ENCODE data around the gene UBA7.

DNA sequence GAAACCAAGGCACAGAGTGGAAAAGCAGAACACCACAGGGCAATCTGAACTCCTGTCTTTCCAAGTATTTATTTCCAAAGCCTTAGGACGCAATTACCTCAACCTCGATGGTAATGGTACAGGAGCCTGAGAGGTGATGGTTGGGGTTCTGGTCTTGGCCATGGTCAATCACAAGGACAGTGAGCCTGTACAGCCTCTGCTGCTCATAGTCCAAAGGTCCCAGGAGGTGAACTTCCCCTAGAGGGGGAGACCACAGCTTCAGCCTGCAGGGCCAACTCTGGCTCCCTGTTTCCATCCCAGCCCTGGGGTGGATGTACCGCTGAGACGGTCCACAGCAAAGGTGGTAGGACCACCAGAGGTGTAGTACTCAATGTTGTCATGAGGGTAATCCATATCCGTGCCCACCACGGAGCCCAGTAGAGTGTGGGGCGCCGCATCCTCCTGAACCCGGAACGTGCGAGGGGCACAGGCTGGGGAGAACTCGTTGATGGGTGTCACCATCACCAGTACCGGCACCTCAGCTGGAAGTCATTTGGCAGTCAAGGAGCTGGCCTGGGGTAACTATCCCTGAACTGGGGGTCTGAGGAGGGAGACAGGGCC is 20.2 kb downstream of the UBA7 start:
- TF ChIP-seq EZH2phosphoT487 (IDR thresholded peaks at IDR 0.05), result no peak
- TF ChIP-seq, protein P1, sequence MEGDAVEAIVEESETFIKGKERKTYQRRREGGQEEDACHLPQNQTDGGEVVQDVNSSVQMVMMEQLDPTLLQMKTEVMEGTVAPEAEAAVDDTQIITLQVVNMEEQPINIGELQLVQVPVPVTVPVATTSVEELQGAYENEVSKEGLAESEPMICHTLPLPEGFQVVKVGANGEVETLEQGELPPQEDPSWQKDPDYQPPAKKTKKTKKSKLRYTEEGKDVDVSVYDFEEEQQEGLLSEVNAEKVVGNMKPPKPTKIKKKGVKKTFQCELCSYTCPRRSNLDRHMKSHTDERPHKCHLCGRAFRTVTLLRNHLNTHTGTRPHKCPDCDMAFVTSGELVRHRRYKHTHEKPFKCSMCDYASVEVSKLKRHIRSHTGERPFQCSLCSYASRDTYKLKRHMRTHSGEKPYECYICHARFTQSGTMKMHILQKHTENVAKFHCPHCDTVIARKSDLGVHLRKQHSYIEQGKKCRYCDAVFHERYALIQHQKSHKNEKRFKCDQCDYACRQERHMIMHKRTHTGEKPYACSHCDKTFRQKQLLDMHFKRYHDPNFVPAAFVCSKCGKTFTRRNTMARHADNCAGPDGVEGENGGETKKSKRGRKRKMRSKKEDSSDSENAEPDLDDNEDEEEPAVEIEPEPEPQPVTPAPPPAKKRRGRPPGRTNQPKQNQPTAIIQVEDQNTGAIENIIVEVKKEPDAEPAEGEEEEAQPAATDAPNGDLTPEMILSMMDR (IDR thresholded peaks at IDR 0.05), result no peak

All from neural progenitor cell (in vitro differentiated cells).